Measurements from ENCODE around the gene GGTA1. TPM values are rescaled to one million over a fixed set of nuclear protein-coding genes. Genes with fewer than 3 reads are reported as not detected.

The GGTA1 gene
- total and polyA plus RNA-seq, 2 of the 8 experiments (the other 6 are each of a cell fraction or from before 2014, with no cell fraction given) = not detected

- Histone ChIP-seq H3K14ac (ENCODE audit: insufficient read length) (no peak overlapping the region), H2AK5ac (ENCODE audit: low read depth, low read length) (no peak overlapping the region), H3K23me2 (ENCODE audit: low read depth, low read length) (no peaks in the 10 kb centered on the region), H3K9ac (replicated peaks in 1 of 4; ENCODE audit: extremely low read depth in 1 of 4, low read depth in 3 of 4, low read length in 3 of 4) (no peak overlapping the region), H3K9me3 (ENCODE audit: insufficient read depth in 2 of 2, low read depth in 1 of 2, low read length in 1 of 2) (no peaks in the 10 kb centered on the region), H2BK5ac (ENCODE audit: low read depth, low read length) (no peak overlapping the region), H2BK120ac (replicated peaks; ENCODE audit: low read depth, low read length) (no peak overlapping the region), H4K20me1 (replicated peaks in 1 of 2; ENCODE audit: control insufficient read depth in 1 of 2, insufficient read depth in 2 of 2, low read length in 2 of 2) (no peaks in the 10 kb centered on the region), H4K91ac (replicated peaks; ENCODE audit: insufficient read length, low read length) (no peak overlapping the region), H2BK15ac (ENCODE audit: low read length) (no peak overlapping the region), H3K4ac (replicated peaks; ENCODE audit: insufficient read length, low read depth, low read length) (no peak overlapping the region), H3K4me2 (ENCODE audit: insufficient read depth in 1 of 2, low read depth in 2 of 2, low read length in 2 of 2) (no peak overlapping the region), H3K4me1 (replicated peaks in 1 of 4; ENCODE audit: control insufficient read depth in 3 of 4, insufficient read depth in 4 of 4, low read length in 3 of 4) (peaks cover 0 to 6% (median 2%) of the 10 kb centered on the region in 4 experiments; a peak in 4 of 7 replicates), H4K5ac (ENCODE audit: insufficient read length, low read depth, low read length) (no peak overlapping the region), H3K27ac (ENCODE audit: low read depth, low read length) (no peak overlapping the region), H3K79me1 (ENCODE audit: low read depth, low read length) (no peaks in the 10 kb centered on the region), H3K36me3 (ENCODE audit: control insufficient read depth in 2 of 4, insufficient read depth in 4 of 4, low read length in 3 of 4) (no peaks in the 10 kb centered on the region), H3K4me3 (ENCODE audit: extremely low read depth in 1 of 4, insufficient read depth in 2 of 4, low read depth in 3 of 4, low read length in 4 of 4) (no peak overlapping the region), H2AFZ (ENCODE audit: low read length) (no peak overlapping the region), H3K27me3 (replicated peaks in 1 of 4; ENCODE audit: control insufficient read depth in 3 of 4, extremely low read depth in 1 of 4, insufficient read depth in 3 of 4, low read length in 3 of 4) (no peaks in the 10 kb centered on the region), H2BK20ac (ENCODE audit: low read length) (no peak overlapping the region), H3K23ac (ENCODE audit: insufficient read length) (no peak overlapping the region), H3K56ac (replicated peaks; ENCODE audit: insufficient read length, low read depth, low read length) (no peak overlapping the region), H3K79me2 (ENCODE audit: control insufficient read depth in 1 of 2, insufficient read depth in 2 of 2, low read length in 2 of 2) (no peaks in the 10 kb centered on the region), H3K18ac (ENCODE audit: extremely low read depth, low read length) (no peak overlapping the region), H4K8ac (ENCODE audit: extremely low read depth, insufficient read depth, low read length) (no peak overlapping the region), H2BK12ac (ENCODE audit: low read depth, low read length) (no peak overlapping the region)
- ChIA-PET POLR2A (ENCODE audit: partially characterized antibody) (interaction anchor here (0.6 kb wide), 1 partner anchor 47 kb away, joined by 3 read pairs; no protein-coding TSS in a partner anchor), CTCF (ENCODE audit: partially characterized antibody) (interaction anchor here (0.9 to 1.4 kb wide), 5 partner anchors 9 to 96 kb away, joined by 3 to 7 read pairs (median 3); no protein-coding TSS in a partner anchor)
- no peak for DNase-seq (ENCODE audit: low read depth in 1 of 2, low spot score in 2 of 2)
- 84% methylated on average over 2 of the region's 2 CpGs; no CpG with 5 or more reads in 1 of the 2 experiments for WGBS, 2 experiments (ENCODE audit: extremely low coverage in 1 of 2, insufficient coverage in 1 of 2, insufficient read length in 1 of 2, insufficient replicate concordance in 2 of 2, low coverage in 1 of 2, low lambda C conversion rate in 2 of 2, missing lambda C conversion rate in 1 of 2)
- no peak for FAIRE-seq
- no peak for TF ChIP-seq SIRT6 (IDR thresholded peaks at IDR 0.05; ENCODE audit: low read length)
- TF ChIP-seq CEBPB (IDR thresholded peaks at IDR 0.05; ENCODE audit: low read depth, low read length) = no peak
- no peak for TF ChIP-seq ASH2L (IDR thresholded peaks at IDR 0.05; ENCODE audit: low read length)
- no peak for TF ChIP-seq ZNF274 (IDR thresholded peaks at IDR 0.05; ENCODE audit: borderline replicate concordance, extremely low read depth, low read length)
- TF ChIP-seq POLR2A (IDR thresholded peaks at IDR 0.05; ENCODE audit: control extremely low read depth in 1 of 2, low read depth in 2 of 2, low read length in 2 of 2) = no peak
- no peak for TF ChIP-seq SP4 (IDR thresholded peaks at IDR 0.05; ENCODE audit: low read length)
- TF ChIP-seq EGR1 (IDR thresholded peaks at IDR 0.05; ENCODE audit: borderline replicate concordance, low read depth, low read length) = no peak
- no peak for TF ChIP-seq EZH2 (IDR thresholded peaks at IDR 0.05; ENCODE audit: low read depth, low read length, severe bottlenecking)
- no peak for TF ChIP-seq CHD2 (IDR thresholded peaks at IDR 0.05; ENCODE audit: low read length)
- no peak for TF ChIP-seq SIX5 (IDR thresholded peaks at IDR 0.05; ENCODE audit: low read depth, low read length)
- no peak for TF ChIP-seq SP2 (IDR thresholded peaks at IDR 0.05; ENCODE audit: low read length)
- no peak for TF ChIP-seq HDAC6 (IDR thresholded peaks at IDR 0.05; ENCODE audit: low read depth, low read length)
Measured at GRCh38 chr9:121449786-121450185, 49.9 kb downstream of the GGTA1 start.

All from H1 (cell line).